Measurements from ENCODE around the gene ST3GAL2. TPM values are rescaled to one million over a fixed set of nuclear protein-coding genes. Genes with fewer than 3 reads are reported as not detected.

The ST3GAL2 gene
- total RNA-seq, 4 donors from 2014 or later, result 7.0 to 12.9 (median 9.5) TPM

DNA sequence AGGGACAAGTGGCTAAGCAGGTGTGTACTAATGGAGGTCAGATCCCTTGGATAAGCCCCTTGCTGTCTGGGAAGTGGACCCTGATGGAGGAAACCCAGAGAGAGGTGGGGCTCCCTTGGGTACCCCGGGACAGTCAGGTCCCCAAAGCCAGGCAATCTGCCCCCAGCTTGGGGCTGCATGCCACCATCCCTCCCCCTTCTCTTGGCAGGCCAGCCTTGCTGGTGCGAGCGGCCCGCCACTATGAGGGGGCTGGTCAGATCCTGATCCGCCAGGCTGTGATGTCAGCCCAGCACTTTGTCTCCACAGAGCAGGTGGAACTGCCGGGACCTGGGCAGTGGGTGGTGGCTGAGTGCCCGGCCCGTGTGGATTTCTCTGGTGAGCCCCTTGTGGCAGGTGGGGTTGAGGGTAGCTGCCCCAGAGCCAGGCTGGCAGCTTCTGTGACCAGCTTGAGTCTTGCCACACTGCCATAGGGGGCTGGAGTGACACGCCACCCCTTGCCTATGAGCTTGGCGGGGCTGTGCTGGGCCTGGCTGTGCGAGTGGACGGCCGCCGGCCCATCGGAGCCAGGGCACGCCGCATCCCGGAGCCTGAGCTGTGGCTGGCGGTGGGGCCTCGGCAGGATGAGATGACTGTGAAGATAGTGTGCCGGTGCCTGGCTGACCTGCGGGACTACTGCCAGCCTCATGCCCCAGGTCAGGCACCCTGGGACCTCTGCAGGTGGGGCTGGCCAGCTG, 35.6 kb upstream of the ST3GAL2 start:
- 83 to 88% methylated on average over 11 to 17 of the region's 22 CpGs for WGBS, 2 donors
- H3K4me3 ChIP-seq (ENCODE audit: low read depth, poor library complexity, severe bottlenecking), result no peak overlapping the region
- intact Hi-C loops (cut with DNase I; ENCODE audit: low total_unique reads), result no loop called here
- no peak for DNase-seq (ENCODE audit: low spot score in 2 of 2)
- TF ChIP-seq, protein P1, sequence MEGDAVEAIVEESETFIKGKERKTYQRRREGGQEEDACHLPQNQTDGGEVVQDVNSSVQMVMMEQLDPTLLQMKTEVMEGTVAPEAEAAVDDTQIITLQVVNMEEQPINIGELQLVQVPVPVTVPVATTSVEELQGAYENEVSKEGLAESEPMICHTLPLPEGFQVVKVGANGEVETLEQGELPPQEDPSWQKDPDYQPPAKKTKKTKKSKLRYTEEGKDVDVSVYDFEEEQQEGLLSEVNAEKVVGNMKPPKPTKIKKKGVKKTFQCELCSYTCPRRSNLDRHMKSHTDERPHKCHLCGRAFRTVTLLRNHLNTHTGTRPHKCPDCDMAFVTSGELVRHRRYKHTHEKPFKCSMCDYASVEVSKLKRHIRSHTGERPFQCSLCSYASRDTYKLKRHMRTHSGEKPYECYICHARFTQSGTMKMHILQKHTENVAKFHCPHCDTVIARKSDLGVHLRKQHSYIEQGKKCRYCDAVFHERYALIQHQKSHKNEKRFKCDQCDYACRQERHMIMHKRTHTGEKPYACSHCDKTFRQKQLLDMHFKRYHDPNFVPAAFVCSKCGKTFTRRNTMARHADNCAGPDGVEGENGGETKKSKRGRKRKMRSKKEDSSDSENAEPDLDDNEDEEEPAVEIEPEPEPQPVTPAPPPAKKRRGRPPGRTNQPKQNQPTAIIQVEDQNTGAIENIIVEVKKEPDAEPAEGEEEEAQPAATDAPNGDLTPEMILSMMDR (IDR thresholded peaks at IDR 0.05), result no peak
- TF ChIP-seq POLR2A (IDR thresholded peaks at IDR 0.05), result no peak

DNA sequence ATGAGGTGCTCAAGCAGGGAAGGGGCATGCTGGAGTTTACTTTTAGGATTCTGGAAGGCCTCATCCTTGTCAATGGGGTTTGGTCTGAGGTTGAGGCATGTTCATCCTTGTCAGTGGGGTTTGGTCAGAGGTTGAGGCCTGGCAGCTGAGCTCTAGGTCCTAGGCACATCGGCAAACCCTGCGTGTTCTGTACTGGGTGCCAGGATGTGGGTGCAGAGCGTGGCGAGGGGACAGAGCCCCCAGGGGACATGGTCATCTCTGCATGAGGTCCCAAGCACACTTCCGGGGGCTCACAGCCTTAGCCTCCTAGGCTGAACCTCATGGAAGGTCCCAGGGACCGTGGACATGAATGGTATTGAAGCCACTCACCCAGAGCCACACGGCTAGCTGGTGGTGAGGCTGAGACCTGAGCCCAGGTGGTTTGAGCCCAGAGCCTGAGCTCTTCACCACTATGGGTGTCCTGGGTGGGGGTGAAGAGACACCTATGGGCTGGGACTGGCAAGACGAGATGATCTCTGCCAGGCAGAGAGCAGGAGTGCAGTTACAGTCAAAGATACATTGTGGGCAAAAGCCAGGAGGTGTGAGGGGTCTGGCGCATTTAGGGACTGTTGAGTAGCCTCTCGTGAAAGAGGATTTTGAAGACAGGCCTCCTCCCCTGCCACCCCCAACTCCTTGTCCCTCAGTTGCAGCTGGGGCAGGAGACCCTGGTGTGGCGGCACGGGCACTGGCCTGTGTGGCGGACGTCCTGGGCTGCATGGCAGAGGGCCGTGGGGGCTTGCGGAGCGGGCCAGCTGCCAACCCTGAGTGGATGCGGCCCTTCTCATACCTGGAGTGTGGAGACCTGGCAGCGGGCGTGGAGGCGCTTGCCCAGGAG, 34.8 kb upstream of the ST3GAL2 start:
- H3K4me3 ChIP-seq (ENCODE audit: low read depth, poor library complexity, severe bottlenecking), result no peak overlapping the region
- 88 to 89% methylated on average over 19 to 21 of the region's 21 CpGs for WGBS, 2 donors
- TF ChIP-seq, protein P1 (IDR thresholded peaks at IDR 0.05), result no peak
- no peak for TF ChIP-seq POLR2A (IDR thresholded peaks at IDR 0.05)
- DNase-seq (ENCODE audit: low spot score in 2 of 2), result no peak
- intact Hi-C loops (cut with DNase I; ENCODE audit: low total_unique reads), result no loop called here

DNA sequence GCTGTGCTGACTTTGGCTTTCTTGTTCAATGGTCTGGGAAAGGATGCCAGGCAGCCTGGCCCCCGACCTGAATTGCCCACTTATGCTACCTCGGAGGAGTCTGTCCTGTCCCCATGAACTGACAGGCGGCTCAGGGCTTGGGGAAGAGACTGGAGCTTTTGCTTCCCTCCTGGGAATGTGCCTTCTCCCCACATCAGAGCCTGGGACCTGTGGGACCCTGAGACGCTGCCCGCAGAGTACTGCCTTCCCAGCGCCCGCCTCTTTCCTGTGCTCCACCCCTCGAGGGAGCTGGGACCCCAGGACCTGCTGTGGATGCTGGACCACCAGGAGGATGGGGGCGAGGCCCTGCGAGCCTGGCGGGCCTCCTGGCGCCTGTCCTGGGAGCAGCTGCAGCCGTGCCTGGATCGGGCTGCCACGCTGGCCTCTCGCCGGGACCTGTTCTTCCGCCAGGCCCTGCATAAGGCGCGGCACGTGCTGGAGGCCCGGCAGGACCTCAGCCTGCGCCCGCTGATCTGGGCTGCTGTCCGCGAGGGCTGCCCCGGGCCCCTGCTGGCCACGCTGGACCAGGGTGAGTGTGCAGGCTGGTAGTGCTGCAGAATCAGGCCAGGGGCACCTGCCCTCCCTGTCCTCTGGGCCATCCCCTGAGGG, 34.0 kb upstream of the ST3GAL2 start:
- WGBS, 2 donors, result 87 to 89% methylated on average over 26 to 28 of the region's 28 CpGs
- no peak for DNase-seq (ENCODE audit: low spot score in 2 of 2)
- TF ChIP-seq POLR2A (IDR thresholded peaks at IDR 0.05), result no peak
- TF ChIP-seq, protein P1 (IDR thresholded peaks at IDR 0.05), result no peak
- H3K4me3 ChIP-seq (ENCODE audit: low read depth, poor library complexity, severe bottlenecking), result no peak overlapping the region
- intact Hi-C loops (cut with DNase I; ENCODE audit: low total_unique reads), result no loop called here

DNA sequence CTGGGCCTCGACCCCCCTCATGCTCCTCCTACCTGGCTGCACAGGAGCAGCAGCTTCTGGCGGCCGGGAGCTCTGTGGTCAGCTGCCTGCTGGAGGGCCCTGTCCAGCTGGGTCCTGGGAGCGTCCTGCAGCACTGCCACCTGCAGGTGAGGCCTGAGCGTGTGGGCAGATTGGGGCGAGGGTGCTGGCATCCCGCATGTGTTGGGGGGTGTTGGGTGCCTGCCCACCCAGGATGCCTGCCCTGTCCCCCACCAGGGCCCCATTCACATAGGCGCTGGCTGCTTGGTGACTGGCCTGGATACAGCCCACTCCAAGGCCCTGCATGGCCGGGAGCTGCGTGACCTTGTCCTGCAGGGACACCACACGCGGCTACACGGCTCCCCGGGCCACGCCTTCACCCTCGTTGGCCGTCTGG, 32.0 kb upstream of the ST3GAL2 start:
- H3K4me3 ChIP-seq (ENCODE audit: low read depth, poor library complexity, severe bottlenecking), result no peak overlapping the region
- 83 to 88% methylated on average over 9 to 15 of the region's 17 CpGs for whole genome bisulfite sequencing, 2 donors
- intact Hi-C loops (cut with DNase I; ENCODE audit: low total_unique reads), result no loop called here
- DNase-seq (ENCODE audit: low spot score in 2 of 2), result no peak
- TF ChIP-seq, protein P1 (IDR thresholded peaks at IDR 0.05), result no peak
- TF ChIP-seq POLR2A (IDR thresholded peaks at IDR 0.05), result no peak

DNA sequence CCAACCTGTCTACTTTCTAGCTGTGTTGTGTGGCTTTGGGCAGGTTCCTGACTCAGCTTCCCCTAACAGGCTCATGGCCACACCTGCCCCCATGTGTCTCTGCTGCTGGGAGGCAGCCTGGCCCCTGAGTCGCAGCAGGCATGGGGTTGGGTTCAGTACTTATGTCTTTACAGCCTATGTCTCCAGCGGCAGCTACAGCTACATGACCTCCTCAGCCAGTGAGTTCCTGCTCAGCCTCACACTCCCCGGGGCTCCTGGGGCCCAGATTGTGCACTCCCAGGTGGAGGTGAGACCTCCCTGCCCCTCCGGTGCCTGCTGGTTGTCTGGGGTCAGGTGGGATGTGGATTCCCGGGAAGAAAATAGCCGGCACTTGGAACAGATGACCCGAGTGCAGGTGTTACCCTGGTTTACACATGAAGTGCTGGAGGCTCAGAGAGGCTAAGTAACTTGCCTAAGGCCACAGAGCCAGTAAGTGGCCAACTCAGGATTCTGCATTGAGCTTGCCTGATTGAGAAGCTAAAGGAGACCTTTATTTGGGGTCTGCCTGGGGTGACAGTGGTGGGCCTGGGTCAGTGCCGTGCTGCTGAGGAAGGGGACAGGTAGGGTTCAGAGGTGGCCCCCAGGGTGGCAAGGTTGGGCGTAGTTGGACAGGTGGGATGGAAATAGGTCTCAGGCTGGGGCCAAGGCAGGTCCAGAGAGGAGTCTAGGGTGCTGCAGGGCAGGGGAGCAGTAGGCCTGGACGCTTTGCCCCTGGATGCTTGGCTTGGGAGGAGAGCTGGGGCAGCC, 31.4 kb upstream of the ST3GAL2 start:
- intact Hi-C loops (cut with DNase I; ENCODE audit: low total_unique reads), result no loop called here
- 96% methylated on average over 6 to 9 of the region's 10 CpGs for WGBS, 2 donors
- TF ChIP-seq, protein P1 (IDR thresholded peaks at IDR 0.05), result no peak
- no peak for TF ChIP-seq POLR2A (IDR thresholded peaks at IDR 0.05)
- no peak for DNase-seq (ENCODE audit: low spot score in 2 of 2)
- no peak overlapping the region for H3K4me3 ChIP-seq (ENCODE audit: low read depth, poor library complexity, severe bottlenecking)
